ENCODE results near the gene ZRANB3. TPM values are rescaled to one million over a fixed set of nuclear protein-coding genes. Genes with fewer than 3 reads are reported as not detected.

The ZRANB3 gene
- total and polyA plus RNA-seq, 12 donors, result 0.66 to 5.7 (median 2.2) TPM

- peaks cover 0 to 8% (median 0%) of the 10 kb centered on the region in 11 donors for H3K9me3 ChIP-seq
- H3K4me1 ChIP-seq, result no peaks in the 10 kb centered on the region
- no peak overlapping the region for H3K27ac ChIP-seq
- 94 to 97% methylated on average over 4 of the region's 4 CpGs for WGBS, 2 donors
- TF ChIP-seq CTCF (IDR thresholded peaks at IDR 0.05), result no peak
- H3K4me3 ChIP-seq, result no peak overlapping the region
- no peaks in the 10 kb centered on the region for H3K27me3 ChIP-seq
- ATAC-seq, result no peak
- no peak for DNase-seq
- no peaks in the 10 kb centered on the region for H3K36me3 ChIP-seq
- intact Hi-C loops (cut with DNase I), result no loop called here
Measured at GRCh38 chr2:135335256-135335655, 195.8 kb downstream of the ZRANB3 start.

- Histone ChIP-seq H3K36me3 (no peaks in the 10 kb centered on the region), H3K4me1 (no peaks in the 10 kb centered on the region), H3K27ac (no peak overlapping the region), H3K4me3 (no peak overlapping the region), H3K27me3 (no peaks in the 10 kb centered on the region), H3K9me3 (peaks cover 0 to 75% (median 18%) of the 10 kb centered on the region in 11 donors)
- no peak for DNase-seq
- intact Hi-C loops (cut with DNase I), result no loop called here
- WGBS, 2 donors, result 73 to 85% methylated on average over 1 of the region's 1 CpG
- ATAC-seq, result no peak
- TF ChIP-seq CTCF (IDR thresholded peaks at IDR 0.05), result no peak
Measured at GRCh38 chr2:135327146-135327545, 203.9 kb downstream of the ZRANB3 start.

DNA sequence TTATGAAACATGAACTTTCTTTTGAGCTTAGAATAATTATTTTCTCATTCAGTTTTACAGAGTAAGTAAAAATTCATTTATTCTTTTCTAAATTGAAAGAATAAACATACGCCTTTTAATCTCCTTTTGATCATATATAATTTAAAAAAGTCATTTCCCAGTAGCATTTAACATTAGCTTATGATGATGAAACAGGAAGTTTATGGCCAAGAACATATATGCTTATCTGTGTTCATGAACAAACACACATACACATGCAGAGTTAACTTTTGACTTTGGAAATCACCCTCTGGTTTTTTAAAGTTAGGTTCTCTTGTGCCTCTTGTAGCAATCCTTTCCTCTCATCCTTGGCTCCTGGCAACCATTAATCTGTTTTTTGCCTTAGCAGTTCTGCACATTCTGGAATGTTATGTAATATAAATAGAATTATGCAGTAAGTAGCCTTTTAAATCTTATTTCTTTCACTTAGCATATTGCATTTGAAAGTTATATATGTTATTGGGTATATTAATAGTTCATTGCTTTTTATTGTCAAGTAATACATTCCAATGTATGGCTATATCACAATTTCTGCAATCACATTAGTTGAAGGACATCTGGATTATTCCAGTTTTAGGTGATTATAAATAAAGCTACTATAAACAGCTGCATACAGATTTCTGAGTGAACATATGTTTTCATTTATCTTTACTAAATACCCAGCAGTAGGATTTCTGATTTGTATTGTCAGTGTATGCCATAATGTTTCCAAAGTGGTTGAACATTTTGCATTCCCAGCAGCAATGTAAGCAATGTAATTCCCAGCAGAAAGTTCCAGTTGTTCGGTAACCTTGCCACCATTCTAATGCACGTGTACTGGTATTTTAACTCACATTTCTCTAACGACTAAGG lies 210.3 kb downstream of the ZRANB3 start:
- no peaks in the 10 kb centered on the region for H3K4me1 ChIP-seq
- DNase-seq, result no peak
- 79 to 81% methylated on average over 4 of the region's 4 CpGs for WGBS, 2 donors
- peaks cover 0 to 29% (median 3%) of the 10 kb centered on the region in 11 donors for H3K9me3 ChIP-seq
- H3K27me3 ChIP-seq, result no peaks in the 10 kb centered on the region
- ATAC-seq, result no peak
- no peak overlapping the region for H3K4me3 ChIP-seq
- H3K36me3 ChIP-seq, result no peaks in the 10 kb centered on the region
- no peak for TF ChIP-seq CTCF (IDR thresholded peaks at IDR 0.05)
- intact Hi-C loops (cut with DNase I), result no loop called here
- H3K27ac ChIP-seq, result no peak overlapping the region

DNA sequence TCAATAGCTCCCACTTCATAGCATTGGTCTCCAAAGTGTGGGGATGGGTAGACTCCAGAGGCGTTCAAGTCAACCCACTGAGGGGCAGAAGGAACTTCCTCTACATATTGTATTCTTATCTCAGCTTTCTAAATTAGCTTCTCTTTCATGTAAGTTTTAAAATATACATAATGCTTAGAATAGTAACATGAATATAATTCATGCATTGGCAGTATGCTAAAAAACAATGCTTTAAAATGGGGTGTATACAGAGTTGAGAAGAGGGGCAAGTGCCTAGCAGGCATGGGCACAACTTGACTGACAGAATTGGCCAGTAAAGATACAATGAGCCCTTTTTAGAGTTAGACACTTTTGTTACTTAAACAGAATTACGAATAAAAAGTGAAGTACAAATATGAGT lies 212.2 kb downstream of the ZRANB3 start:
- H3K27ac ChIP-seq, result no peak overlapping the region
- H3K27me3 ChIP-seq, result no peaks in the 10 kb centered on the region
- no peaks in the 10 kb centered on the region for H3K36me3 ChIP-seq
- 81 to 86% methylated on average over 2 of the region's 2 CpGs for WGBS, 2 donors
- ATAC-seq (no peak), DNase-seq (no peak)
- no peak for TF ChIP-seq CTCF (IDR thresholded peaks at IDR 0.05)
- intact Hi-C loops (cut with DNase I), result no loop called here
- H3K4me3 ChIP-seq, result no peak overlapping the region
- no peaks in the 10 kb centered on the region for H3K4me1 ChIP-seq
- H3K9me3 ChIP-seq, result peaks cover 0 to 12% (median 0%) of the 10 kb centered on the region in 11 donors
